Pancreas (tissue), 10 donors: Measurements from ENCODE around the gene TULP4. TPM values are rescaled to one million over a fixed set of nuclear protein-coding genes. Genes with fewer than 3 reads are reported as not detected.

Source experiments
- ATAC-seq, 4 donors: fragments of 200-7000 bp; cut with Tn5 transposase; one replicate each; pipeline versions ENCODE4 v1.8.0 to v1.9.1; 2020; ENCODE audit warnings: mild to moderate bottlenecking in 4 of 4, moderate library complexity in 4 of 4
- DNase-seq, 6 donors: peaks; one replicate each; pipeline ENCODE4 v3.0.0-alpha.2; 2020
- FAIRE-seq: peaks from 2 replicates; lab custom pipeline; 2012; peaks lifted over from hg19 to GRCh38; lab: Jason Lieb, UNC
- H3K27ac ChIP-seq, 4 donors: fragments of 200-600 bp; sonication (generic); 1 replicate in 3 of 4; 2 replicates in 1 of 4; pipeline versions ENCODE4 v1.5.0 to v1.8.0; 2020
- H3K27me3 ChIP-seq, 4 donors: fragments of 200-600 bp; one replicate each; pipeline ENCODE4 v1.8.0; 2021
- H3K36me3 ChIP-seq, 3 donors: fragments of 200-600 bp; sonication (generic) in 1 of 3; one replicate each; pipeline versions ENCODE4 v1.5.0 to v1.8.0; 2020 to 2021
- H3K4me1 ChIP-seq, 3 donors: fragments of 200-600 bp; one replicate each; pipeline ENCODE4 v1.8.0; 2021
- H3K4me3 ChIP-seq, 4 donors: fragments of 200-600 bp; sonication (generic) in 2 of 4; one replicate each; pipeline versions ENCODE4 v1.5.0 to v1.8.0; 2020 to 2021
- H3K9me3 ChIP-seq, 4 donors: fragments of 200-600 bp; one replicate each; pipeline ENCODE4 v1.8.0; 2021
- CTCF ChIP-seq, 4 donors: fragments of 200-600 bp; sonication (generic) in 3 of 4; IDR thresholded peaks; one replicate each; pipeline versions ENCODE4 v1.5.0 to v1.8.0; 2021; ENCODE audit warnings: antibody characterized with exemption in 4 of 4
- WGBS, 2 donors: extraction: QIAGEN DNeasy Blood & Tissue Kit; methylation state at CpG; one replicate each; pipeline ENCODE4 v1.1.7; 2013; 5-methylcytosine and 5-hydroxymethylcytosine counted together
- intact Hi-C, 3 donors: fragments of 100-400 bp; cut with DNase I; formaldehyde crosslinking; loops; one replicate each; pipeline versions ENCODE4 v1.11.1 to v1.14.2; 2022
- polyA plus RNA-seq, 2 donors: library from polyadenylated mRNA; stranded (reverse); fragments of 200-250 nt; gene quantifications; one replicate each; pipeline ENCODE4 v1.2.3, GENCODE V29; 2013
- total RNA-seq, 6 donors: library from RNA; stranded (reverse); fragmentation: NEBNext Ultra II Directional in 4 of 6; extraction: Animal tissue kit (Norgen Biotek cat#: 25700) in 4 of 6; gene quantifications; one replicate each; pipeline versions ENCODE4 v1.2.1 to v1.2.4, GENCODE V29; 2021 to 2023
- donor health status: healthy with polysubstance abuse.
- donor health status: DM: no; HTN: no; CAD: no; lungs with moderate emphysema.
- donor health status: DM: no; HTN: no; CAD: no.
- donor health status: control.
- donor health status: control.
- donor health status: Bipolar disorder and iron deficiency.
- donor health status: DM: yes; HTN: yes; CAD: no.
- donor health status: DM: no; HTN: no; CAD: no.
- donor health status: DM: no; HTN: no; CAD: no.
- donor health status: DM: yes; HTN: yes; CAD: no.

The TULP4 gene
- total and polyA plus RNA-seq, 8 donors = 3.1 to 88.8 (median 48.0) TPM

DNA sequence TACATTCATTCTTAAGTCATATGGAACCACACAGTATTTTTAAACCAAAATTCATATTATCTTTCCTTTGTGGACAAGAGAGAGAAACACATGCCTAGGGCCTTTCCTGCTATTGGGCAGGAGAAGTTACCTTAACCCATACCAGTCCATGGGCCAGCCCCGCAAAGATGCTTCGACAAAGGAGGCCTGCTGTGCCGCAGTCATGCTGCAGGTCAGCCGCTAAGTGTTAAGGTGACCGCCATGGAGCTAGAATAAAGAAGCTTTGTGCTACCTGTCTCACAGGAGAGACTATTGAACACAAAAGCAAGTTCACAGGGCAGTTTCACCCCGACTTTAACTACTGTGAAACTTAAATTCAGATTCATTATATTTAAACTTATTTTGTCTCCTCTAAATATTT is 185.4 kb downstream of the TULP4 start:
- H3K27me3 ChIP-seq = no peaks in the 10 kb centered on the region
- peaks cover 0 to 4% (median 0%) of the 10 kb centered on the region in 3 donors for H3K36me3 ChIP-seq
- intact Hi-C loops = no loop called here
- peaks cover 7 to 11% (median 10%) of the 10 kb centered on the region in 3 donors for H3K4me1 ChIP-seq
- WGBS, 2 donors = 92 to 97% methylated on average over 6 of the region's 6 CpGs
- FAIRE-seq (no peak), ATAC-seq (no peak), DNase-seq (no peak)
- no peak overlapping the region for H3K27ac ChIP-seq
- no peak overlapping the region for H3K4me3 ChIP-seq
- H3K9me3 ChIP-seq = no peaks in the 10 kb centered on the region
- TF ChIP-seq CTCF (IDR thresholded peaks at IDR 0.05) = no peak

DNA sequence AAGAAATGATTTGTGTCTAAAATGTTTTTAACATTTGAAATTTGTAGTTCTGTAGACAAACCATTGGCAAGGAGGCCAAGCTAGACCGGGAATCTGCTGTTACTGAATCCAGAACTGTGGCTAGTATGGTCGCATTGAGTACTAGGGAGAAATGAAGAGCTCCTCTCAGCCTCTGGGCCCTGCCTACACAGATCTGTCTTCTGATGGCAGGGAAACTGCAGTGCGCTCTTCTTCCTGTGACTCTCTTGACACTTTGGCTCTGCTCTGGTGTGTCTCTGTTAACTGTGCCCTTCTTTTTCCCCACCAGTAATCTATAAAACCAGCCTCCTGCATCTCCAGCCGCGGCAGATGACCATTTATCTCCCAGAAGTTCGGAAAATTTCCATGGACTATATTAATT is 186.1 kb downstream of the TULP4 start:
- FAIRE-seq = no peak
- WGBS, 2 donors = 95 to 97% methylated on average over 6 of the region's 6 CpGs
- Histone ChIP-seq H3K36me3 (peaks cover 0 to 4% (median 0%) of the 10 kb centered on the region in 3 donors), H3K27ac (no peak overlapping the region), H3K4me3 (no peak overlapping the region), H3K9me3 (no peaks in the 10 kb centered on the region), H3K4me1 (peaks cover 7 to 11% (median 9%) of the 10 kb centered on the region in 3 donors), H3K27me3 (no peaks in the 10 kb centered on the region)
- DNase-seq = no peak
- no peak for ATAC-seq
- intact Hi-C loops = no loop called here
- TF ChIP-seq CTCF (IDR thresholded peaks at IDR 0.05) = no peak

DNA sequence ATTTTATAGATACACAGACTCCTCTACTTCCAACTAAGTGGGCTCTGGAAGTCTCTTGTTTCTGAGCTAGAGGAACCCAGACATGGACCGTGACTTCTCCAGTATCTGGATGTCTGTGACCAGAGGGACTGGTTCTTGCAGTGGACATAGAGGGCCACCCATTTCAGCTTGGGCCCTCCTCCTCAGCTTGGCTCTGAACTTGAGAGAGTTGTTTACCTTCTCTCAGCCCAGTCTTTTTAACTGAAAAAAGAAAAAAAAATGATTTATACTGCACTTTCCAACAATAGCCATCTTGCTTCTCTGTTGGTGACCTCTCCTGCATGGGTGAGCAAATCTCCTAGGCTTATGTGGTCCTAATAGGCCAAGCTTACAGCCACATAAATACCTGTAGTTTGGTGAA is 187.3 kb downstream of the TULP4 start:
- 91 to 92% methylated on average over 1 of the region's 1 CpG for WGBS, 2 donors
- DNase-seq (no peak), ATAC-seq (no peak), FAIRE-seq (no peak)
- Histone ChIP-seq H3K4me3 (no peak overlapping the region), H3K4me1 (peaks cover 7 to 11% (median 9%) of the 10 kb centered on the region in 3 donors), H3K36me3 (peaks cover 0 to 4% (median 0%) of the 10 kb centered on the region in 3 donors), H3K27ac (no peak overlapping the region), H3K27me3 (no peaks in the 10 kb centered on the region), H3K9me3 (no peaks in the 10 kb centered on the region)
- intact Hi-C loops = no loop called here
- no peak for TF ChIP-seq CTCF (IDR thresholded peaks at IDR 0.05)

- H3K27ac ChIP-seq = no peak overlapping the region
- DNase-seq (no peak), ATAC-seq (no peak), FAIRE-seq (no peak)
- WGBS, 2 donors = 94% methylated on average over 8 of the region's 8 CpGs
- no peak for TF ChIP-seq CTCF (IDR thresholded peaks at IDR 0.05)
- H3K9me3 ChIP-seq = no peaks in the 10 kb centered on the region
- intact Hi-C loops = no loop called here
- H3K27me3 ChIP-seq = no peaks in the 10 kb centered on the region
- peaks cover 0 to 4% (median 0%) of the 10 kb centered on the region in 3 donors for H3K36me3 ChIP-seq
- no peak overlapping the region for H3K4me3 ChIP-seq
- peaks cover 4 to 11% (median 7%) of the 10 kb centered on the region in 3 donors for H3K4me1 ChIP-seq
Measured at GRCh38 chr6:158500016-158500735, 187.9 kb downstream of the TULP4 start.
